NCI-H1092 treated with DMSO at 0.1 percent for 48 hours (cell line): ENCODE results near the gene DEPDC1.
"Not testable (repeated sequence)": the region's sequence is repeated elsewhere in the genome, so short reads cannot be mapped to it uniquely, and the experiment has no call there.

Experiments
- DNase-seq: peaks from one replicate; lab custom pipeline; 2025; lab: John Stamatoyannopoulos, UW

Gene DEPDC1, protein sequence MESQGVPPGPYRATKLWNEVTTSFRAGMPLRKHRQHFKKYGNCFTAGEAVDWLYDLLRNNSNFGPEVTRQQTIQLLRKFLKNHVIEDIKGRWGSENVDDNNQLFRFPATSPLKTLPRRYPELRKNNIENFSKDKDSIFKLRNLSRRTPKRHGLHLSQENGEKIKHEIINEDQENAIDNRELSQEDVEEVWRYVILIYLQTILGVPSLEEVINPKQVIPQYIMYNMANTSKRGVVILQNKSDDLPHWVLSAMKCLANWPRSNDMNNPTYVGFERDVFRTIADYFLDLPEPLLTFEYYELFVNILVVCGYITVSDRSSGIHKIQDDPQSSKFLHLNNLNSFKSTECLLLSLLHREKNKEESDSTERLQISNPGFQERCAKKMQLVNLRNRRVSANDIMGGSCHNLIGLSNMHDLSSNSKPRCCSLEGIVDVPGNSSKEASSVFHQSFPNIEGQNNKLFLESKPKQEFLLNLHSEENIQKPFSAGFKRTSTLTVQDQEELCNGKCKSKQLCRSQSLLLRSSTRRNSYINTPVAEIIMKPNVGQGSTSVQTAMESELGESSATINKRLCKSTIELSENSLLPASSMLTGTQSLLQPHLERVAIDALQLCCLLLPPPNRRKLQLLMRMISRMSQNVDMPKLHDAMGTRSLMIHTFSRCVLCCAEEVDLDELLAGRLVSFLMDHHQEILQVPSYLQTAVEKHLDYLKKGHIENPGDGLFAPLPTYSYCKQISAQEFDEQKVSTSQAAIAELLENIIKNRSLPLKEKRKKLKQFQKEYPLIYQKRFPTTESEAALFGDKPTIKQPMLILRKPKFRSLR

GRCh38 chr1:68496680-68497357 is at the start of gene DEPDC1:
TSS of gene DEPDC1 (minus strand) at chr1:68497082. CDS start at chr1:68496999, 83 bp downstream.
- DNase-seq = peak; percentile 80

- DNase-seq = no peak
Observed at GRCh38 chr1:68544651-68545050, 47.8 kb upstream of the DEPDC1 start.

- no peak for DNase-seq
Observed at GRCh38 chr1:68542586-68542985, 45.7 kb upstream of the DEPDC1 start.

DNA sequence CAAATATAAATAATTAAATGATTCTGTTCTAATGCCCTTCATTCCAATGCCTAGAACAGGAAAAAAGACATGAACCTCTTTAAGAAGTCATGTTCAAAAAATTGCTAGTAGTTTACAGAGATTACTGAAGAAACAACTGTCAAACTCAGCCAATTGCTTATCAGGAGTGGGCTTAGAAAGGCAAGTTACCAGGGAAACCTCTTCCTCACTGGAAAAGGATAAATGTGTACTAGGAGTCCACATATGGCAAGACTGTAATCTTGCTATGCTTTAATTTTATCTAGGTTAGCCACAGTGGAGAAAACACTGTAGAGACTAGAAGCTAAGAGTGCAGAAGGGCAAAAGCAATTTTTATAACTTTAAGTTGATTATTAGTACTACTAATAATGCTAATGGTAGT is 42.1 kb upstream of the DEPDC1 start:
- no peak for DNase-seq

DNA sequence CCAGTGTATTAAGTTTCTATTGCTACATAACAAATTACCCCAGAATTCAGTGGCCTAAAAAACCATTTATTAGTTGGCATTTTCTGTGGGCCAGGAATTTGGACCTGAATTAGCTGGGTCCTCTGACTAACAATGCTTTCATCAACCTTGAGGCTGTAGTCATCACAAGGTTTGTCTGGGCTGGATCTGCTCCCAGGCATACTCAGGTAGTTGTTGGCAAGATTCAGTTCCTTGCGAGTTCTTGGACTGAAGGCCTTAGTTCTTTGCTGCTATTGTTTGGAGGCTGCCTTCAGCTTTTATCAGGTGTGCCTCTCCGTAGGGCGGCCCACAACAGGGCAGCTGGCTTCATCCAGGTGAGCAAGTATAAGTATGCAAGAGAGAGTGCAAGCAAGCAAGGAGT is 31.4 kb upstream of the DEPDC1 start:
- no peak for DNase-seq

DNA sequence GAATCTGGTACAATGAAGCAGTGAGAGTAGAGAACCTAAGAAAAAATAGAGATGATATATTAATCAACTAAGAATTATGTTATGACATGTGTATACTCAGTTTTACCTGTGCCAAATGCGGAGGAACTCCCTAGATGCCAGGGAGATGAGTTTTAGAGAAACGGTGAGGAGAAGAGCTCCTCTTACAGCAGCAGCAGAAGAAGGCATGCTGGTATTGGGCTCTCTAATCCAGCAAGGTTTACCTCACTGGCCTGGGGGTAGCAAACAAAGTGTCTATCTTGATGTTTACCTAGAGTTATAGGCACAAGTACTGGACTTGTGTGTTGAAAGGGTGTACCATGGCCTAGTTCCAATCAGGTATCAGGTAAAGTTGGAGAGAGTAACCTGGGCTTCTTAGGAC is 28.9 kb upstream of the DEPDC1 start:
- DNase-seq = no peak

- no peak for DNase-seq
Observed at GRCh38 chr1:68521286-68521685, 24.4 kb upstream of the DEPDC1 start.

DNA sequence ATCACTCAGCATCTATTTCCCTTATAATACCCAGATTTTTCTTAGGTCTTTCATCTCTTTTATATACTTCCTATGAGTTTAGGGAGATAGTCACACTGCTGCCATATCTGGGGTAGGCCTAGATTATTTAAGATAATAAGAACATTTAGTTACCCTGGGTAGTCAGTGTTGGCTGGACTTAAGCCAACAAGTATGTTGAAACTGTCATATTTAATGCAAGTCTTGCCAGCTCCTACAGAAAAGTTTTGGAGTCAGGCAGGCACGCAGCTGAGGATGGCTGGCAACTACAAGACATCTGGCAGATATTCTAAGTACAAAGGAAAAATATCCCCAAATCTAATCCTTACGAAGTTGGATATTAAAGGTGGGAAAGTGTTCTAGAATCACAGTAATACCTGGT is 19.2 kb upstream of the DEPDC1 start:
- DNase-seq = no peak

DNA sequence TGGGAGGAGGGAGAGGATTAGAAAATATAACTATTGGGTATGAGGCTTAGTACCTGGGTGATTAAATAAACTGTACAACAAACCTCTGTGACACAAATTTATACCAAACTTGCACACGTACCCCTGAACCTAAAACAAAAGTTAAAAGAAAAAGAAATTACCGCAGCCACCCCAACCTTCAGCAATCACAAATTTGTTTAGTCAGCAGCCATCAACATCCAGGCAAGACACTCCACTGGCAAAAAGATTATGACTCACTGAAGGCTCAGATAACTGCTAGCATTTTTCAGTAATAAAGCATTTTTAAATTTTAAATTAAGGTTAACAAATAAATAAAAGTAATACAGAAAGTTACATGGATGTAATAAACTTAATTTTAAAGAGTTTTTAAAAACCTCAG is 14.4 kb upstream of the DEPDC1 start:
- DNase-seq = no peak

DNA sequence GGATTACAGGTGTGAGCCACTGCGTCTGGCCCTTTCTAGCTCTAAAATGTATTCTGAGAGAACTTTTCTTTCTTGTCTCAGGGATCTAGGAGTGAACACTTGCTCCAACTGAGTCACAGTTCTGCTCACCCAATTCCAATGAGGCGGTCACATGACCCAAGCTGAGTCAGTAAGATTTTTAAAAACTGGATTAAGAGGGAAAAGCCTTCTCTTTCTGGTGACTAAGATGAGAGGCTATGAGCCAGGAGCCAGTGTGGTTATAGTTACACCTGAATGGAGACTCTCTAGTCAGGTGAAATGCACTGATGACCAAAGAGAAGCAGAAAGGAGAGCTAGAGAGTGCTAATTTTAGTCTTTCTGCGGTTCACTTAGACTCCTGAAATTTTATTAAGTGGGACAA is 9.5 kb upstream of the DEPDC1 start:
- no peak for DNase-seq

DNA sequence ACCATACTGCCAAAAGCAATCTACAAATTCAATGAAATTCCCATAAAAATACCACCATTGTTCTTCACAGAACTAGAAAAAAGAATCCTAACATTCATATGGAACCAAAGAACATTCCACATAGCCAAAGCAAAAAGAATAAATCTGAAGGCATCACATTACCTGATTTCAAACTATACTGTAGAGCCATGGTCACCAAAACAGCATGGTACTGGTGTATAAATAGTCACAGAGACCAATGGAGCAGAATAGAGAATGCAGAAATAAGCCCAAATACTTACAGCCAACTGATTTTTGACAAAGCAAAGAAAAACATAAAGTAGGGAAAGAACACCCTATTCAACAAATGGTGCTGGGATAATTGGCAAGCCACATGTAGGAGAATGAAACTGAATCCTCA is 6.2 kb upstream of the DEPDC1 start:
- no peak for DNase-seq

- DNase-seq = no peak
Observed at GRCh38 chr1:68497358-68497698, 446 bp upstream of the DEPDC1 start.

- peak; percentile 5 for DNase-seq
Observed at GRCh38 chr1:68495968-68496679, 758 bp downstream of the DEPDC1 start.

DNA sequence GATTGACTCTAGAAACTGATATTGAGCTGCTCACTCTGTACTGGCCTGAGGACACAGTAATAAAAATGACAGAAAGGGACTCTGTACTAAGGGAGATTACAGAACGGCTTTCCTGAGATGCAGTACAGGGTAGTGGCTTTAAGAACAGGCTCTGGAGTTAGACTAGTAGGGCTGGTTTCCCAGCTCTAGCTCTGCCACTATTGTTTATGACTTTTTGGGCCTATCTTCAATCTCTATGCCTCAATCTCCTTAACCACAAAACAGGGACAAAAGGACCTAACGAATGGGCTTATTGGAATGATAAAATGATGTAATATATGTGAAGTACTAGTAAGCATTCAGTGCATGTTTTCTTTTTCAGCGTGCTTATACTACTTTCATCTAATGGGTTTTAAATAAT is 1.4 kb downstream of the DEPDC1 start:
- DNase-seq = no peak

- no peak for DNase-seq
Observed at GRCh38 chr1:68493193-68493592, 3.7 kb downstream of the DEPDC1 start.

GRCh38 chr1:68492255-68492654 is 4.6 kb downstream of the DEPDC1 start:
- not testable (repeated sequence) for DNase-seq

- no peak for DNase-seq
Observed at GRCh38 chr1:68490046-68490651, 6.7 kb downstream of the DEPDC1 start.

DNA sequence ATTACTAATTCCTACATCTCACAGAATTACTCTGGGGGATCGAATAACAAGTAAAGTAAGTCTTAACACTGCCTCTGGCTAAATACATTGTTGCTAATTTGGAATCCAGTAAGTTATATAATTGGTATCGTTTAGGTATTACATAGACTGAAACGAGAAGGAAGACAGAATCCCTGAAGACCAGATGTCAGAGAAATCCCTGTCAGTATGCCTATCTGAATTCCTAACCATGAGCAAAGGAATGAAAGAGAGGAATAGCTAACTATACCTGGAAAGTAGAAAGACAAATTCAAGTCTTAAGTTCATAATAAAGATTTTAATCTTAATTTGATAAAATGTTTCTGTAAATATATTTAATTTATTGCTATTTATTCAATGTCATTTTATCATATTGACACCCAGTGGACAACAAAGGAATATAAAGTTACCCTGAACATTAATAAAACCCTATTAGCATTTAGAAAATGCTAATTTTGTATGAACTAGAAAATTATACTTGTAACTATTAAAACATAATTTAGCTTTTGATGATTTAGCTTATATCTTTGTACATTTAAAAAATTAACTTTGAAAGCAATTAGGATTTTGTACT is 11.4 kb downstream of the DEPDC1 start:
- no peak for DNase-seq

DNA sequence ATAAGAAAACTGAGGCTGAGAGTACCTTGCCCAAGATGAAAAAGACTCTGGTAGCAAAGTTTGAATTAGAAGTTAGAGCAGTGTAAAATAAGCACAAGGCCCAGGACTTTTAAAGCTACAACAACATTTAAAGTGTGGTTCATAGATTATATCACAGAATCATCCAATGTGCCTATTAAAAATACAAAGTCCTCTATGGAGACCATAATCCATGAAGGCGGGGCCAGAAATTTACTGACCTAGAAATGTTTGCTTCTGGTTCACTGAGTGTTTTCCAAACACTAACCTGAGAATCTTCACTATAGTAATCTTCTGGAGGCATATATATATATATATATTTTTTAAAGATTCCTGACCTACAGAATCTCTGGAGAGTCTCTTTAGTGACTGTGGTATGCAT is 12.3 kb downstream of the DEPDC1 start:
- no peak for DNase-seq

DNA sequence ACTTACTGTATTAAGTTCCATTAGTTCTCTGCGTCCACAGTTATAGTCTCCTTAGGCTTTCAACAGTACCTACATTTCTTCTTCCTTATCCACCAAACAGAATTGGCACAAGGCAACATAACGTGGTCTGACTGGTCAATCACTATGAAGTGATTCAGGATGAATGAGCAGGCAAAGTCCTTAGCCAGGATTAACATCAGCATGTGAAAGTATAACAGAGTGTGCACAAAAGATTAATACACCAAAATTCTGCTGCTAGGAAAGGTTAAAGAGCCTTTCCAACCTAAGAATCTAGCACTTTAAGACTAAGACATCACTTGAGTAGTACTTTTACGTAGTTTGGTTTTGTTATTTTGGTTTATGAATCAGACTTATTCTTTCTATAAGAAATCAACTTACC is 15.8 kb downstream of the DEPDC1 start:
- no peak for DNase-seq

DNA sequence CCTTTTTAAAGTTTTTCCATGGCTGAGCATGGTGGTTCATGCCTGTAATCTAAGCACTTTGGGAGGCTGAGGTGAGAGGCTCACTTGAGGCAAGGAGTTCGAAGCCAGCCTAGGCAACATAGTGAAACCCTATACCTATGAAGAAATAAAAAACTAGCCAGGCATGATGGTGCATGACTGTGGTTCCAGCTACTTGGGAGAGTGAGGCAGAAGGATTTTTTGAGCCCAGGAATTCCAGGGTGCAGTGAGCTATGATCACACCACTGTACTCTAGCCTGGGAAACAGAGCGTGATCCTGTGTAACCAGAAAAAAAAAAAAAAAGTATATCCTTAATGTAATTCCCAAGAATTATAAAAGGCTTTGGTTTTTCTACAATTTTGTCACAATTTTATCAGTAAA is 17.4 kb downstream of the DEPDC1 start:
- no peak for DNase-seq
